ENCODE measurements around the gene EAF1. TPM values are rescaled to one million over a fixed set of nuclear protein-coding genes. Genes with fewer than 3 reads are reported as not detected.

The EAF1 gene
- polyA plus RNA-seq, 1 donor (not counting 4 experiments of a cell fraction or from before 2014, with no cell fraction given): 13.7 TPM

- Histone ChIP-seq H3K4me2 (ENCODE audit: control insufficient read depth, extremely low read depth, insufficient read depth, low read depth, low read length) (no peak overlapping the region), H2AFZ (ENCODE audit: control insufficient read depth, low read length) (no peak overlapping the region), H4K20me1 (ENCODE audit: control insufficient read depth, extremely low read depth, insufficient read depth, low read length) (no peaks in the 10 kb centered on the region), H3K9me3 (ENCODE audit: control insufficient read depth, low read depth, low read length) (no peaks in the 10 kb centered on the region), H3K79me2 (ENCODE audit: control insufficient read depth, insufficient read depth, low read length) (no peaks in the 10 kb centered on the region), H3K27me3 (ENCODE audit: control insufficient read depth, extremely low read depth, insufficient read depth, low read length) (no peaks in the 10 kb centered on the region), H3K4me1 (ENCODE audit: control insufficient read depth, extremely low read depth, insufficient read depth, low read length) (no peaks in the 10 kb centered on the region), H3K4me3 (ENCODE audit: control insufficient read depth in 2 of 3, extremely low read depth in 1 of 3, insufficient read depth in 2 of 3, low read depth in 1 of 3, low read length in 3 of 3) (no peak overlapping the region), H3K36me3 (ENCODE audit: control insufficient read depth in 2 of 2, extremely low read depth in 1 of 2, insufficient read depth in 2 of 2, low read length in 2 of 2) (no peaks in the 10 kb centered on the region), H3K9me1 (ENCODE audit: control insufficient read depth, extremely low read depth, insufficient read depth, low read length) (no peaks in the 10 kb centered on the region), H3K27ac (ENCODE audit: control insufficient read depth, insufficient read depth, low read length) (no peak overlapping the region), H3K9ac (ENCODE audit: control insufficient read depth, extremely low read depth, insufficient read depth, low read length) (no peak overlapping the region)
- FAIRE-seq (no peak), DNase-seq (ENCODE audit: low read depth, low spot score) (no peak)
- TF ChIP-seq EZH2 (IDR thresholded peaks at IDR 0.05; ENCODE audit: low read length) (no peak), CTCF (optimal IDR thresholded peaks at IDR 0.05 in 1 of 3, IDR thresholded peaks at IDR 0.05 in 1 of 3, conservative IDR thresholded peaks at IDR 0.05 in 1 of 3; ENCODE audit: extremely low read depth in 1 of 3, insufficient read depth in 2 of 3, low read length in 3 of 3) (no peak)
- dilution Hi-C loops (cut with MboI; ENCODE audit: extremely low pct_ligation_motif_present, low sequenced_read_pairs): no loop called here
Measured at GRCh38 chr3:15476378-15476777, 49.0 kb downstream of the EAF1 start.

GRCh38 chr3:15477951-15478639, 50.7 kb downstream of the EAF1 start:
- FAIRE-seq (no peak), DNase-seq (ENCODE audit: low read depth, low spot score) (no peak)
- Histone ChIP-seq H3K79me2 (ENCODE audit: control insufficient read depth, insufficient read depth, low read length) (no peaks in the 10 kb centered on the region), H3K4me2 (ENCODE audit: control insufficient read depth, extremely low read depth, insufficient read depth, low read depth, low read length) (no peak overlapping the region), H3K4me1 (ENCODE audit: control insufficient read depth, extremely low read depth, insufficient read depth, low read length) (no peaks in the 10 kb centered on the region), H3K9me3 (ENCODE audit: control insufficient read depth, low read depth, low read length) (no peaks in the 10 kb centered on the region), H3K9me1 (ENCODE audit: control insufficient read depth, extremely low read depth, insufficient read depth, low read length) (no peaks in the 10 kb centered on the region), H4K20me1 (ENCODE audit: control insufficient read depth, extremely low read depth, insufficient read depth, low read length) (no peaks in the 10 kb centered on the region), H3K27me3 (ENCODE audit: control insufficient read depth, extremely low read depth, insufficient read depth, low read length) (no peaks in the 10 kb centered on the region), H2AFZ (ENCODE audit: control insufficient read depth, low read length) (no peak overlapping the region), H3K9ac (ENCODE audit: control insufficient read depth, extremely low read depth, insufficient read depth, low read length) (no peak overlapping the region), H3K27ac (ENCODE audit: control insufficient read depth, insufficient read depth, low read length) (no peak overlapping the region), H3K36me3 (ENCODE audit: control insufficient read depth in 2 of 2, extremely low read depth in 1 of 2, insufficient read depth in 2 of 2, low read length in 2 of 2) (no peaks in the 10 kb centered on the region), H3K4me3 (ENCODE audit: control insufficient read depth in 2 of 3, extremely low read depth in 1 of 3, insufficient read depth in 2 of 3, low read depth in 1 of 3, low read length in 3 of 3) (no peak overlapping the region)
- dilution Hi-C loops (cut with MboI; ENCODE audit: extremely low pct_ligation_motif_present, low sequenced_read_pairs): no loop called here
- no peak for TF ChIP-seq CTCF (optimal IDR thresholded peaks at IDR 0.05 in 1 of 3, IDR thresholded peaks at IDR 0.05 in 1 of 3, conservative IDR thresholded peaks at IDR 0.05 in 1 of 3; ENCODE audit: extremely low read depth in 1 of 3, insufficient read depth in 2 of 3, low read length in 3 of 3)
- no peak for TF ChIP-seq EZH2 (IDR thresholded peaks at IDR 0.05; ENCODE audit: low read length)
